PFSK-1 (cell line): ENCODE data around the gene CPLX4.

Source experiments
- FOXP2 ChIP-seq: optimal IDR thresholded peaks from 2 replicates; pipeline ENCODE3; 2011; ENCODE audit warnings: borderline replicate concordance, control low read depth, inconsistent platforms; ENCODE audit not compliant: insufficient read depth; ENCODE audit errors: extremely low read length, extremely low read depth
- POLR2AphosphoS5 ChIP-seq: IDR thresholded peaks from 2 replicates; pipeline ENCODE4 v1.6.1; 2012; ENCODE audit warnings: low read depth, mild to moderate bottlenecking, control low read depth, low read length, moderate library complexity
- SIN3A ChIP-seq: IDR thresholded peaks from 2 replicates; pipeline ENCODE4 v1.6.1; 2012; ENCODE audit warnings: mild to moderate bottlenecking, low read length, moderate library complexity, borderline replicate concordance; ENCODE audit not compliant: insufficient read depth
- TAF1 ChIP-seq: IDR thresholded peaks from 2 replicates; pipeline ENCODE4 v1.6.1; 2012; ENCODE audit warnings: low read length, control low read depth, borderline replicate concordance; ENCODE audit not compliant: insufficient read depth
- TF ChIP-seq, protein P1 (sequence below), 2 experiments: IDR thresholded peaks; 2 replicates each; pipeline versions ENCODE4 v1.6.1 to v1.8.0; 2011 to 2012; ENCODE audit warnings: low read depth in 2 of 2, low read length in 2 of 2, control low read depth in 1 of 2, inconsistent platforms in 1 of 2, mild to moderate bottlenecking in 1 of 2, moderate library complexity in 1 of 2; ENCODE audit not compliant: insufficient read depth in 1 of 2

CPLX4 gene

GRCh38 chr18:59303006-59303405 lies 15.4 kb downstream of the CPLX4 start:
- TF ChIP-seq SIN3A: no peak
- TF ChIP-seq, protein P1, sequence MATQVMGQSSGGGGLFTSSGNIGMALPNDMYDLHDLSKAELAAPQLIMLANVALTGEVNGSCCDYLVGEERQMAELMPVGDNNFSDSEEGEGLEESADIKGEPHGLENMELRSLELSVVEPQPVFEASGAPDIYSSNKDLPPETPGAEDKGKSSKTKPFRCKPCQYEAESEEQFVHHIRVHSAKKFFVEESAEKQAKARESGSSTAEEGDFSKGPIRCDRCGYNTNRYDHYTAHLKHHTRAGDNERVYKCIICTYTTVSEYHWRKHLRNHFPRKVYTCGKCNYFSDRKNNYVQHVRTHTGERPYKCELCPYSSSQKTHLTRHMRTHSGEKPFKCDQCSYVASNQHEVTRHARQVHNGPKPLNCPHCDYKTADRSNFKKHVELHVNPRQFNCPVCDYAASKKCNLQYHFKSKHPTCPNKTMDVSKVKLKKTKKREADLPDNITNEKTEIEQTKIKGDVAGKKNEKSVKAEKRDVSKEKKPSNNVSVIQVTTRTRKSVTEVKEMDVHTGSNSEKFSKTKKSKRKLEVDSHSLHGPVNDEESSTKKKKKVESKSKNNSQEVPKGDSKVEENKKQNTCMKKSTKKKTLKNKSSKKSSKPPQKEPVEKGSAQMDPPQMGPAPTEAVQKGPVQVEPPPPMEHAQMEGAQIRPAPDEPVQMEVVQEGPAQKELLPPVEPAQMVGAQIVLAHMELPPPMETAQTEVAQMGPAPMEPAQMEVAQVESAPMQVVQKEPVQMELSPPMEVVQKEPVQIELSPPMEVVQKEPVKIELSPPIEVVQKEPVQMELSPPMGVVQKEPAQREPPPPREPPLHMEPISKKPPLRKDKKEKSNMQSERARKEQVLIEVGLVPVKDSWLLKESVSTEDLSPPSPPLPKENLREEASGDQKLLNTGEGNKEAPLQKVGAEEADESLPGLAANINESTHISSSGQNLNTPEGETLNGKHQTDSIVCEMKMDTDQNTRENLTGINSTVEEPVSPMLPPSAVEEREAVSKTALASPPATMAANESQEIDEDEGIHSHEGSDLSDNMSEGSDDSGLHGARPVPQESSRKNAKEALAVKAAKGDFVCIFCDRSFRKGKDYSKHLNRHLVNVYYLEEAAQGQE (IDR thresholded peaks at IDR 0.05; ENCODE audit: insufficient read depth in 1 of 2, low read depth in 2 of 2, low read length in 2 of 2): no peak
- no peak for TF ChIP-seq POLR2AphosphoS5
- TF ChIP-seq TAF1: no peak
- no peak for TF ChIP-seq FOXP2

GRCh38 chr18:59301929-59302328 lies 16.5 kb downstream of the CPLX4 start:
- no peak for TF ChIP-seq TAF1
- TF ChIP-seq, protein P1 (IDR thresholded peaks at IDR 0.05; ENCODE audit: insufficient read depth in 1 of 2, low read depth in 2 of 2, low read length in 2 of 2): no peak
- TF ChIP-seq FOXP2: no peak
- TF ChIP-seq POLR2AphosphoS5: no peak
- no peak for TF ChIP-seq SIN3A

DNA sequence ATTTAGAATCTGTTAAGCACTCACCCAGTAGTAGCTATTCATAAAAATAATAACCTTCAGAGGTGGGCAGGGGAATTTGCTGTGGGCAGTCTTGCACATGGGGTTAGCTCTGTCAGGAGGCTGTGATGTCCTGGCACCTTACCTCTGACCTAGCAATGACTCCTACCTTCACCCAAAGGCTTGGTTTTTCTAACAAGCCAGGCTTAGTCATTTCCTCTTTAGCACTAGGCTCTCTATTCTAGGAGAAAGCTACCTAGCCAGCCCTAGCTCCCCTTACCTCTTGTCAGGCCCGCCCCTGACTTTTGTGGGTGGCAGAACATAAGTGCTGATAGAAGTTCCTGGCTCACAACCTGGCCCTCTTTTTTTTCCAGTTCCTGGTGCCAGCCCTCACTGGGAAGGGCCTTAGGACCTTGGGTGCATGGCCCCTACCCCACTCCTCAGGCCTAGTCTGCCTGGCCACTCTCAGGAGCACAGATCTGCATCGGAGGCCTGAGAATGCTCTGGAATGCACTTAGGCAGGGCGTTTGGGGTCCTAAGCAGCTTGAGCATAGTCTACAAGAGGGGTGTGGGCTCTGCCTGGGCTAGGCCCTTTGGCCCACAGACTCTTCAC lies 17.7 kb downstream of the CPLX4 start:
- TF ChIP-seq POLR2AphosphoS5 (no peak), FOXP2 (no peak)
- TF ChIP-seq, protein P1 (IDR thresholded peaks at IDR 0.05; ENCODE audit: insufficient read depth in 1 of 2, low read depth in 2 of 2, low read length in 2 of 2): no peak

- TF ChIP-seq, protein P1 (IDR thresholded peaks at IDR 0.05; ENCODE audit: insufficient read depth in 1 of 2, low read depth in 2 of 2, low read length in 2 of 2): no peak
- TF ChIP-seq POLR2AphosphoS5: no peak
- no peak for TF ChIP-seq TAF1
- TF ChIP-seq FOXP2: no peak
- no peak for TF ChIP-seq SIN3A
These were observed 19.6 kb downstream of the CPLX4 start for GRCh38 chr18:59298871-59299270.

DNA sequence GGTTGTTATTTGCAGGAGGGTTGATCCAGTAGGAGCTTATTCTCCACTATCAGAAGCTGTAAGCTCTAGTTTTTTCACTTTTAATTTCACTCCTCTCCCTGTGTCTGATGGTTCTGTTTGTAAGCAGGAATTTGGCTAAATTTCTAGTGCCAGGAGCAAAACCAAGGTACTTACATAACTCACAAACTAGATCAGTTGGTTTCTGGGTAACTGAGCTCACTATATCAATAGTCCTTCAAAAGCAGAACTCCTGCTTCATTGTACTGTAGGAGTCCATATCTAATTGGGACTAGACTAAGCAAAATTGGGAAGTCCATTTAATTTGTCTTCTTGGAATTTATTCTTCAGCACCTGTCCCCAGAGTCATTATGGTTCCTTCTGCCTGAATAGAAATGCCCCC lies 25.1 kb downstream of the CPLX4 start:
- no peak for TF ChIP-seq FOXP2
- no peak for TF ChIP-seq TAF1
- no peak for TF ChIP-seq SIN3A
- TF ChIP-seq POLR2AphosphoS5: no peak
- TF ChIP-seq, protein P1 (IDR thresholded peaks at IDR 0.05; ENCODE audit: insufficient read depth in 1 of 2, low read depth in 2 of 2, low read length in 2 of 2): no peak
